SK-N-SH treated with all-trans-retinoic acid at 6 μM for 48 hours (cell line): Measurements from ENCODE around the gene VPS33B.

ENCODE experiments used
- CSDC2 ChIP-seq: fragments of 250-450 bp; sonication (Bioruptor Pico); IDR thresholded peaks from 2 replicates; pipeline ENCODE4 v1.5.0; 2020; ENCODE audit warnings: mild to moderate bottlenecking, moderate library complexity
- ESRRG ChIP-seq: fragments of 250-450 bp; sonication (Bioruptor Pico); IDR thresholded peaks from 2 replicates; pipeline ENCODE4 v1.6.1; 2021; ENCODE audit warnings: mild to moderate bottlenecking
- GLIS3 ChIP-seq: fragments of 250-450 bp; sonication (Bioruptor Pico); IDR thresholded peaks from 2 replicates; pipeline ENCODE4 v1.5.0; 2020; ENCODE audit warnings: mild to moderate bottlenecking, moderate library complexity
- ISL1 ChIP-seq: fragments of 250-450 bp; sonication (Bioruptor Pico); IDR thresholded peaks from 2 replicates; pipeline ENCODE4 v2.1.2; 2022; ENCODE audit warnings: mild to moderate bottlenecking, moderate library complexity
- OSR1 ChIP-seq: fragments of 250-450 bp; sonication (Bioruptor Pico); IDR thresholded peaks from 2 replicates; pipeline ENCODE4 v1.8.0; 2022; ENCODE audit warnings: moderate library complexity, mild to moderate bottlenecking, inconsistent platforms
- RARB ChIP-seq: fragments of 250-450 bp; sonication (Bioruptor Pico); IDR thresholded peaks from 2 replicates; pipeline ENCODE4 v1.8.0; 2021; ENCODE audit warnings: mild to moderate bottlenecking, moderate library complexity
- SNAI2 ChIP-seq: fragments of 250-450 bp; sonication (Bioruptor Pico); IDR thresholded peaks from 2 replicates; pipeline ENCODE4 v1.5.0; 2020; ENCODE audit warnings: mild to moderate bottlenecking, moderate library complexity
- TOX ChIP-seq: fragments of 250-450 bp; sonication (Bioruptor Pico); IDR thresholded peaks from 2 replicates; pipeline ENCODE4 v1.8.0; 2021; ENCODE audit warnings: mild to moderate bottlenecking, moderate library complexity, borderline replicate concordance
- ZFP3 ChIP-seq: fragments of 250-450 bp; sonication (Bioruptor Pico); IDR thresholded peaks from 2 replicates; pipeline ENCODE4 v1.5.0; 2020; ENCODE audit warnings: mild to moderate bottlenecking, moderate library complexity
- ZFP30 ChIP-seq: fragments of 450-650 bp; formaldehyde crosslinking; IDR thresholded peaks from 2 replicates; pipeline ENCODE4 v1.5.0; 2022; ENCODE audit warnings: mild to moderate bottlenecking, moderate library complexity
- ZNF70 ChIP-seq: fragments of 450-650 bp; formaldehyde crosslinking; IDR thresholded peaks from 2 replicates; pipeline ENCODE4 v1.5.0; 2020; ENCODE audit warnings: mild to moderate bottlenecking, moderate library complexity
- ZNF8 ChIP-seq: fragments of 450-650 bp; formaldehyde crosslinking; IDR thresholded peaks from 2 replicates; pipeline ENCODE4 v1.5.0; 2020; ENCODE audit warnings: mild to moderate bottlenecking, moderate library complexity
- TF ChIP-seq, protein P1 (sequence below): fragments of 250-450 bp; sonication (Bioruptor Pico); IDR thresholded peaks from 2 replicates; pipeline ENCODE4 v1.8.0; 2020; ENCODE audit warnings: mild to moderate bottlenecking, moderate library complexity, borderline replicate concordance
- TF ChIP-seq, protein P2 (sequence below): fragments of 250-450 bp; sonication (Bioruptor Pico); IDR thresholded peaks from 2 replicates; pipeline ENCODE4 v1.5.1; 2020; ENCODE audit warnings: low read depth, mild to moderate bottlenecking, moderate library complexity

DNA sequence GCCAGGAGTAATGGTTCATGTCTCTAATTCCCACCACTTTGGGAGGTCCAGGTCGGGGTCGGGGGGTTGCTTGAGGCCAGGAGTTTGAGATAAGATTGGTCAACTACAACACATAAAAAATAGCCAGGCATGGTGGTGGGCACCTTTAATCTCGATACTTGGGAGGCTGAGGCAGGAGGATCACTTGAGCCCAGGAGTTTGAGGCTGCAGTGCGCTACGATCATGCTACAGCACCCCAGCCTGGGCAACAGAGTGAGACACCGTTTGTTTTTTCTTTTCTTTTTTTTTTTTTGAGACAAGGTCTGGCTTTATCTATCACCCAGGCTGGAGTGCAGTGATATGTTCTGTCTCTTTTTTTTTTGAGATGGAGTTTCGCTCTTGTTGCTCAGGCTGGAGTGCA is 1.3 kb upstream of the VPS33B start:
- TF ChIP-seq SNAI2 (CRISPR knock-in tag) (no peak), ZNF8 (no peak), ZFP30 (no peak), RARB (CRISPR knock-in tag) (no peak), GLIS3 (CRISPR knock-in tag) (no peak), ZFP3 (CRISPR knock-in tag) (no peak), TOX (no peak), ESRRG (CRISPR knock-in tag) (no peak), CSDC2 (no peak), ZNF70 (CRISPR knock-in tag) (no peak), ISL1 (CRISPR knock-in tag) (no peak), OSR1 (CRISPR knock-in tag) (no peak)
- TF ChIP-seq, protein P1, sequence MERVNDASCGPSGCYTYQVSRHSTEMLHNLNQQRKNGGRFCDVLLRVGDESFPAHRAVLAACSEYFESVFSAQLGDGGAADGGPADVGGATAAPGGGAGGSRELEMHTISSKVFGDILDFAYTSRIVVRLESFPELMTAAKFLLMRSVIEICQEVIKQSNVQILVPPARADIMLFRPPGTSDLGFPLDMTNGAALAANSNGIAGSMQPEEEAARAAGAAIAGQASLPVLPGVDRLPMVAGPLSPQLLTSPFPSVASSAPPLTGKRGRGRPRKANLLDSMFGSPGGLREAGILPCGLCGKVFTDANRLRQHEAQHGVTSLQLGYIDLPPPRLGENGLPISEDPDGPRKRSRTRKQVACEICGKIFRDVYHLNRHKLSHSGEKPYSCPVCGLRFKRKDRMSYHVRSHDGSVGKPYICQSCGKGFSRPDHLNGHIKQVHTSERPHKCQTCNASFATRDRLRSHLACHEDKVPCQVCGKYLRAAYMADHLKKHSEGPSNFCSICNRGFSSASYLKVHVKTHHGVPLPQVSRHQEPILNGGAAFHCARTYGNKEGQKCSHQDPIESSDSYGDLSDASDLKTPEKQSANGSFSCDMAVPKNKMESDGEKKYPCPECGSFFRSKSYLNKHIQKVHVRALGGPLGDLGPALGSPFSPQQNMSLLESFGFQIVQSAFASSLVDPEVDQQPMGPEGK (CRISPR knock-in tag) = no peak
- TF ChIP-seq, protein P2, sequence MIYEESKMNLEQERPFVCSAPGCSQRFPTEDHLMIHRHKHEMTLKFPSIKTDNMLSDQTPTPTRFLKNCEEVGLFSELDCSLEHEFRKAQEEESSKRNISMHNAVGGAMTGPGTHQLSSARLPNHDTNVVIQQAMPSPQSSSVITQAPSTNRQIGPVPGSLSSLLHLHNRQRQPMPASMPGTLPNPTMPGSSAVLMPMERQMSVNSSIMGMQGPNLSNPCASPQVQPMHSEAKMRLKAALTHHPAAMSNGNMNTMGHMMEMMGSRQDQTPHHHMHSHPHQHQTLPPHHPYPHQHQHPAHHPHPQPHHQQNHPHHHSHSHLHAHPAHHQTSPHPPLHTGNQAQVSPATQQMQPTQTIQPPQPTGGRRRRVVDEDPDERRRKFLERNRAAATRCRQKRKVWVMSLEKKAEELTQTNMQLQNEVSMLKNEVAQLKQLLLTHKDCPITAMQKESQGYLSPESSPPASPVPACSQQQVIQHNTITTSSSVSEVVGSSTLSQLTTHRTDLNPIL = no peak
